HUES64 (cell line): Measurements from ENCODE around the gene SLC6A3. TPM values are rescaled to one million over a fixed set of nuclear protein-coding genes. Genes with fewer than 3 reads are reported as not detected.

Source experiments
- H3K27ac ChIP-seq: 2 replicates; pipeline ENCODE4 v1.7.0; 2013; ENCODE audit warnings: low read depth, low read length, inconsistent platforms
- H3K27me3 ChIP-seq: 2 replicates; pipeline ENCODE4 v1.6.1; 2013; ENCODE audit warnings: mild to moderate bottlenecking, low read length; ENCODE audit not compliant: insufficient read depth
- H3K36me3 ChIP-seq: 2 replicates; pipeline ENCODE4 v1.6.1; 2013; ENCODE audit warnings: mild to moderate bottlenecking, low read length; ENCODE audit not compliant: insufficient read depth
- H3K4me1 ChIP-seq: 2 replicates; pipeline ENCODE4 v1.6.1; 2013; ENCODE audit warnings: mild to moderate bottlenecking, low read length, moderate library complexity; ENCODE audit not compliant: insufficient read depth
- H3K4me3 ChIP-seq: 2 replicates; pipeline ENCODE4 v1.5.1; 2013; ENCODE audit warnings: mild to moderate bottlenecking, low read length, moderate library complexity
- H3K9ac ChIP-seq: 2 replicates; pipeline ENCODE4 v1.6.1; 2013; ENCODE audit warnings: mild to moderate bottlenecking, low read depth, low read length
- H3K9me3 ChIP-seq: 2 replicates; pipeline ENCODE4 v1.6.1; 2013; ENCODE audit warnings: low read depth, low read length; ENCODE audit not compliant: insufficient read depth
- WGBS: fragments of 150-250, 120-280 bp; methylation state at CpG from one replicate; pipeline ENCODE4 v1.1.7; 2013; ENCODE audit warnings: missing lambda C conversion rate; 5-methylcytosine and 5-hydroxymethylcytosine counted together
- polyA plus RNA-seq, 2 experiments: library from polyadenylated mRNA; stranded (reverse); fragments of 50-300 nt; gene quantifications; one replicate each; pipeline ENCODE4 v1.2.3, GENCODE V29; 2013

Gene SLC6A3
- 0.15 TPM for polyA plus RNA-seq (2013, experiment 1 of 2)
- polyA plus RNA-seq (2013, experiment 2 of 2): 0.19 TPM

DNA sequence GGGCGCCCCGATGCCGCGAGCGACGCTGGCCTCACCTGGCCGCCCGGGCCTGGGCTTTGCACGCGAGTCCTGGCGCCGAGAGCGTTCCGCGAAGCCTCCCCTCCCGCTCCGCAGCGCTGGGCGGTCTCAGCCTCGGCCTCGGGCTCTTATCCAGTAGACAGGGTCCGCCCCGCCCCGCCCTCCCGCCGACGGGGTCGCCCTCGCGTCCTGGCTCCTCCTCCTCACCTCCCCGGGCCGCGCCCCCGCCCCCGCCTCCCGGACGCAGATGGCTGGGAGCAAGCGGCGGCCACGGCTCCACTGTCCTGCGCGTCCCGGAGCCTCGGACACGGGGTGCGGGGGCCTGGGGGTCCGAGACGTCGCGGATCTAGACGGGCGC is at the start of gene SLC6A3:
Gene SLC6A3 (minus strand): TSS at position 128 of the 376 bp plus-strand sequence. CDS start 2,243 bp downstream, outside the sequence.
- H3K9me3 ChIP-seq: no peaks in the 10 kb centered on the region
- H3K4me3 ChIP-seq: peak within 1 kb of the TSS; percentile 54
- H3K4me1 ChIP-seq: no peaks in the 10 kb centered on the region
- H3K27ac ChIP-seq: no peak within 1 kb of the TSS
- no peaks in the 10 kb centered on the region for H3K36me3 ChIP-seq
- H3K27me3 ChIP-seq: peaks cover 86% of the 10 kb centered on the region
- under 1% methylated on average over 45 of the region's 52 CpGs for WGBS
- no peak within 1 kb of the TSS; the same call in 1 of the 2 replicates for H3K9ac ChIP-seq

DNA sequence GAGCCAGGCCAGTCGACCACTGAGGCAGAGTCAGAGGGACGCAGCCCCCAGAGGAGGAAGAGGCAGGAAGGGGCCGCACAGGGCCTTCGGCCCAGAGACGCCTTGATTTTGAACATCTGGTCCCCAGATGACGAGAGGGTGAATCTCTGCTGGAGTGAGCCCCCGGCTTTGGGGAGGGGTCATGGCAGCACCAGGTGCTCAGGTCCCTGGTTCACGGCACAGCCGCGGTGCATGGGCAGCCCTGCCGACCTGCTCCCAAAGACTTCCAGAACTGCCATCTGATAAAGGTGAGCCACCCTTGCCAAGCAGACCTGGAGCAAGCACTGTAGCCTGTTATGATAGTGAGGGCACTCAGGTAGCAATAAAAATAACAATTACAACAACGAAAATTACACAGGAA is 48.7 kb upstream of the SLC6A3 start:
- H3K36me3 ChIP-seq: peaks cover 91% of the 10 kb centered on the region
- no peaks in the 10 kb centered on the region for H3K4me1 ChIP-seq
- H3K9me3 ChIP-seq: no peaks in the 10 kb centered on the region
- H3K27me3 ChIP-seq: no peaks in the 10 kb centered on the region
- no peak overlapping the region for H3K9ac ChIP-seq
- H3K4me3 ChIP-seq: no peak overlapping the region
- H3K27ac ChIP-seq: no peak overlapping the region
- 93% methylated on average over 12 of the region's 12 CpGs for WGBS

DNA sequence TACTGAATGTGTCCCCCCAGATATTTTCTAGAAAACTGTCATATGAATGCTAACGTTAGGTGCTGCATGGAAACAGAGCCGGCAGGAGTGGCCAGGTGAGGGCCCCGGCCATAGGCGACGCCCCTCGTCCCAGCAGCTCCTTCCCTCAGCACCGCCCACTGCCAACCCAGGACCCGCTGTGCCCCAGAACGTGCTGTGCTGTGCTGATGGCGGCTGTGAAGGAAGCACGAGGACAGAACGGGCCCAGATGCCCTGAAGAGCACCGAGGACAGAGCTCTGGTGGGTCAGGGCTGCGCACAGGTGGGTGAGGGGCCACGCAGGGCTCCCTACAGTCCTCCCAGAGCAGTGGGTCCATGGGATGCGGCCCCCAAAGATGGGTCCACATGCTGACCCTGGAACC is 48.2 kb upstream of the SLC6A3 start:
- no peak overlapping the region for H3K4me3 ChIP-seq
- no peaks in the 10 kb centered on the region for H3K9me3 ChIP-seq
- WGBS: 97% methylated on average over 16 of the region's 16 CpGs
- H3K4me1 ChIP-seq: no peaks in the 10 kb centered on the region
- no peaks in the 10 kb centered on the region for H3K27me3 ChIP-seq
- no peak overlapping the region for H3K27ac ChIP-seq
- H3K36me3 ChIP-seq: peaks cover 91% of the 10 kb centered on the region
- H3K9ac ChIP-seq: no peak overlapping the region

DNA sequence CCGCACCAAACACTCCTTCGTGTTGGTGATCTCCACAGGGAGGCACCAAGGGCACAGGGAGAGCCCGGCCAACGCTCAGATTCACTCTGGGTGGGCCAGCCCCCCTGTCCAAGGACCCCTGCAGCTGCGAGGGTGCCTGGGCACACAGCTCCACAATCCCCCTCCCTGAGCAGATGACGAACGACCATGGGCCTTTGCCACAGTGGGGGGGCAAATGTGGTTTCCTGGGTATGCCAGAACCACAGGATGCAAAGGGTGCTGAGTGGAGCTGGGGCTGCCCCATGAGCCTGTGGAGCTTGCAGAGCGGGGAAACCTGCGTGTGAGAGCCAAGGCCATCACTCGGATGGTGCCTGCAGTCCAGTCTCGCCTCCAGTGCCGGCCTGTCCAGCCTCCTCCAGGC is 47.5 kb upstream of the SLC6A3 start:
- Histone ChIP-seq H3K4me3 (no peak overlapping the region), H3K9me3 (no peaks in the 10 kb centered on the region), H3K27me3 (no peaks in the 10 kb centered on the region), H3K4me1 (no peaks in the 10 kb centered on the region), H3K9ac (no peak overlapping the region), H3K27ac (no peak overlapping the region), H3K36me3 (peaks cover 91% of the 10 kb centered on the region)
- WGBS: 86% methylated on average over 12 of the region's 12 CpGs

DNA sequence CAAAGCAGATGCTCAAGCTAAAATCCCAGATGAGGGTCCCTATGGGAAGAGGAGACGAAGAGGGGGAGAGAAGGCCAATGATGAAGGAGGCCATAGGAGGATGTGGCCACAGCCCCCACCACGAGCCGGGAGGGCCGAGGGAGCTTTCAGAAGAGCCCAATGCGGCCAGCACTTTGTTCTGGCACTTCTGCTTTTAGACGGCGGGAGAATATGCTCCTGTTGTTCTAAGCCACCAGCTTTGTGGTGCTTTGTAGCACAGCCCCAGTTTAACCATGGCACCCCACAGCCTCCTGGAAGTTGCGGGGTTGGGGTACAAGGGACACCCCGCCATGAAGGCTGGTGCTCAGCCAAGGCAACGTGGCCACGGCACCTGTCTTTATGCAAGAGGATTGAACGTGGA is 45.1 kb upstream of the SLC6A3 start:
- Histone ChIP-seq H3K4me1 (no peaks in the 10 kb centered on the region), H3K9me3 (no peaks in the 10 kb centered on the region), H3K27ac (no peak overlapping the region), H3K27me3 (no peaks in the 10 kb centered on the region), H3K36me3 (peaks cover 99% of the 10 kb centered on the region), H3K4me3 (no peak overlapping the region), H3K9ac (no peak overlapping the region)
- WGBS: 94% methylated on average over 12 of the region's 12 CpGs

DNA sequence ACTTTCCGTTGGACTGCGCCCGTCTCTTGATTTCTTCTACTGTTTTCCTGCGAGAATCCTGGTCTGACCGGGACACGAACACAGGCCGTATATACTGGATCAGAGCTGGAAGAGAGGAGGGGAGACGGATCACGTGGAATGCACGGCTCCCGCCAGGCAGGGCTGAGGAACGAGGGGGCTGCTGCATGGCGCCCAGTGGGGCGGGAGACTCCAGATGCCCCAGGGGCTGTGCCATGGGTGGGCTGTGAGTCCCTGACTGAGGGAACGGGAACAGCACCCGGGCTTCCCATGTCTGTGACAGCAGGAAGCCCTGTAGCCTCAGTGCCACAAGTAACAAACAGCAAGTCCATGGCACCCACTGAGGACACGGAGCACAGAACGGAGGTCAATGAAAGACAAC is 44.5 kb upstream of the SLC6A3 start:
- Histone ChIP-seq H3K36me3 (peaks cover 98% of the 10 kb centered on the region), H3K4me1 (no peaks in the 10 kb centered on the region), H3K9me3 (no peaks in the 10 kb centered on the region), H3K9ac (peak overlapping the region; percentile 16; the same call in 1 of the 2 replicates), H3K4me3 (no peak overlapping the region), H3K27ac (no peak overlapping the region), H3K27me3 (no peaks in the 10 kb centered on the region)
- 95% methylated on average over 18 of the region's 18 CpGs for WGBS

DNA sequence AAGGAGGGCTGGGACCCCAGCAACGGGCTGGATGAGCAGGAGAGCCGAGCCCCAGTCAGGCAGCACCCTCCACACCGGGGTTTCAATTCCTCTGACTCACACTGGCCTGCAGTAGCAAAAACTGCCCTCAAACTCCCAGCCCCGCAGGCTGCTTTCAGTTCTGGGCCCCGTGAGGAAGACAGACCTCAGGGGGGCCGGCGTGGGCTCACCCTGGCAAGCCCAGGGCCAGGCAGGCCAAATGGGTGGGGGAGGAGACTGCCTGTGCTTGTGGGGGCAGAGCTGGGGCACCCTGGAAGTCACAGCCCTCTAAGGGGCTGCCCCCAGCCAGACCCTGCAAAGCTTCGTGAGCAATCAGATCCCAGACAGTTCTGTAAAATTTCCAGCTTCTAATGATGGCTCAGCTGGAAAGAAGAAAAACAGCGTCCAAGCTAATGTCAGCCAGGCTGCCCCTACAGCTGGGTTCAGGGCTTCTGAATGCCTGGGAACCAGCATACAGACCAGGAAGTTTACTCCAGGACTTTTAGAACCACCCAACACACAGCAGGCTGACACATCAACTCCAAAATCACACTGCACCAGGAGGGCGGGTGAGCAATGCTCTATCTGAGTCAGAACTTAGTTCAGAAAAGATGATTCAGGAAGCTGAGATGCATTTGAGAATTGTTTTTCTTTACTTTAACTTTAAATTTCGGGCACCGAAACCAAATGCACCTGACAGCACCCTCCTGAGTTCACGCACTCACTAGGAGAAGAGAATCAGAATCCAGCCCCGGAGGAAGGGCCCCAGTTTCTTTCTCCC is 43.8 kb upstream of the SLC6A3 start:
- peaks cover 95% of the 10 kb centered on the region for H3K36me3 ChIP-seq
- H3K27me3 ChIP-seq: no peaks in the 10 kb centered on the region
- no peaks in the 10 kb centered on the region for H3K4me1 ChIP-seq
- no peak overlapping the region for H3K9ac ChIP-seq
- 95% methylated on average over 14 of the region's 14 CpGs for WGBS
- H3K27ac ChIP-seq: no peak overlapping the region
- H3K9me3 ChIP-seq: no peaks in the 10 kb centered on the region
- no peak overlapping the region for H3K4me3 ChIP-seq

DNA sequence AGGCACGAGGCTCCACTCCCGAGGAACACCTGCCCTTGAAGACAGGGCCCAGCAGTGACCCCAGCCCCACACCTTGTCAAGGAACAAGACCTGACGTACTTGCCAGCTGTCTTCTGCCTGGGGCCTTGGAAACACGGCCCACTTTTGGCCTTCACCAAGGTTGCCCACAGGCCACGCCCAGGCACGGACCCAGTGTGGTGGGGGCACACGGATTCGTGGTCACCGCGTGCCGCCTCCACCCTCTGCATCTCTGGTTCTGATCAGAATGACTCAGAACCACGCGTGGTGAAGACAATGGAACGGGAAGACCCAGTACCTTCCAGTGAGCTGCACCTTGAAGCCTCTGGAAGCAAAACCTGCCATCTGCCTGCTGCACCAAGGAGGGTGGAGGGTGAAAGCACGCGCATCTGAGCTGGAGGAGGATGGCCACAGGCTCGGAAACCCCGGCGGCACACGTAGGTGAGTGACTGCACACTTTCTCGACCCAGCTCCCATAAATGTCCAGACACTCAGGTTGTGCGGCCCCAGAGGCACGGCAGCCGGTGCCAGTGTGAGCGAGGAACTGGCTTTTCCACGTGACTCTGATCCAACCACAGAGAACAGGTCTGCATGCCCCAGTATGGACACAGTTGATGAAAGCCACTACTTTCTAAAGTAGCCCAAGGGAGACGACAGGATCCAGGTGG is 42.0 kb upstream of the SLC6A3 start:
- Histone ChIP-seq H3K27ac (no peak overlapping the region), H3K9ac (no peak overlapping the region), H3K9me3 (no peaks in the 10 kb centered on the region), H3K27me3 (no peaks in the 10 kb centered on the region), H3K4me1 (no peaks in the 10 kb centered on the region), H3K4me3 (no peak overlapping the region), H3K36me3 (peaks cover 88% of the 10 kb centered on the region)
- WGBS: 96% methylated on average over 27 of the region's 27 CpGs

DNA sequence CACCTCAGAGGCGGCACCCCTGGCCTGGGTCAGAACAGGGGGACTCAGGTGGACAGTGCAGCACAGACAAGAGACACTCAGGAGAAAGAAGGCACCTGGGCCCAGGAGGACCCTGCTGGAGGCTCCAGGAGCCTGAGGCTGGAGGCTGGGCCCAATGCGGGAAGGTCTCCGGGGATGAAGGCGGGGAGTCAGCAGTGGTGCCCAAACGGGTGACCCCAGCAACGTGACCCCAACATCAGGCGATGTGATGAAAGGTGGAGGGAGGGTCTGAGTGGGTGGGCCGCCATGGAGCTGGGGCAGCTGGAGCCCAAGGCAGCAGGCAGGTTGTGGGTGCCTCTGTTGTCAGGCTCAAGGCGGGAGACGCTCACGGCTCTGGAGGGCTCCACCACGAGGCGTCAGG is 41.0 kb upstream of the SLC6A3 start:
- Histone ChIP-seq H3K9ac (no peak overlapping the region), H3K27me3 (no peaks in the 10 kb centered on the region), H3K27ac (no peak overlapping the region), H3K36me3 (peaks cover 86% of the 10 kb centered on the region), H3K9me3 (no peaks in the 10 kb centered on the region), H3K4me1 (no peaks in the 10 kb centered on the region), H3K4me3 (no peak overlapping the region)
- 95% methylated on average over 13 of the region's 13 CpGs for WGBS

DNA sequence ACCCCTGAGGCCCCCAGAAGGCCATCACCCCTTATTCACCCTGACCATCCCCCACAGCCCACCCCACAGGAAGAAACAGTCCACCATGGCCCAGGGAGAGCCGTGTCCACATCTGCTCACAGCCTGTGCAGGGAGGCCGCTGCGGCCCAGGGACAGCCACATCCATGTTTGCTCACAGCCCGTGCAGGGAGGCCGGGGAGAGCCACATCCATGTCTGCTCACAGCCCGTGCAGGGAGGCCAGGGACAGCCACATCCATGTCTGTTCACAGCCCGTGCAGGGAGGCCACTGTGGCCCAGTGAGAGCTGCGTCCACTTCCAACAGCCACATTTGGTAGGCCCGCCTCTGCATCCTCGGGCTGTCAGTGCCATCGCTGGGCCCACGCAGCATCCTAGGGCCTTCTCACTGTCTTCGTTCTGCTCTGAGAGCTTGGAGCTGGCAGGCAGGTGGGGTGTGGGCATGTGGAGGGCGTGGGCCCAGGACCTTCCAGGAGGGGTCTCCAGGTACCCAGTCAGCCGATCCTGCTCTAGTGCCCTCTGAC is 40.4 kb upstream of the SLC6A3 start:
- peaks cover 84% of the 10 kb centered on the region for H3K36me3 ChIP-seq
- 92% methylated on average over 15 of the region's 15 CpGs for WGBS

More for the DNA sequence above, 40.4 kb upstream of the SLC6A3 start:
- H3K27me3 ChIP-seq: no peaks in the 10 kb centered on the region
- no peak overlapping the region for H3K9ac ChIP-seq
- no peak overlapping the region for H3K4me3 ChIP-seq
- no peaks in the 10 kb centered on the region for H3K9me3 ChIP-seq
- no peaks in the 10 kb centered on the region for H3K4me1 ChIP-seq
- no peak overlapping the region for H3K27ac ChIP-seq
